HG02642 (cell line): ENCODE results near the gene ADM2.
A peak's percentile ranks its signal among the peaks of the same experiment; 100 is the strongest.

Experiments
- ATAC-seq: cut with Tn5 transposase; IDR thresholded peaks from one replicate; pipeline ENCODE4 v1.9.1; 2021; ENCODE audit warnings: mild to moderate bottlenecking; ENCODE audit not compliant: unreplicated experiment, poor library complexity

ADM2 gene

DNA sequence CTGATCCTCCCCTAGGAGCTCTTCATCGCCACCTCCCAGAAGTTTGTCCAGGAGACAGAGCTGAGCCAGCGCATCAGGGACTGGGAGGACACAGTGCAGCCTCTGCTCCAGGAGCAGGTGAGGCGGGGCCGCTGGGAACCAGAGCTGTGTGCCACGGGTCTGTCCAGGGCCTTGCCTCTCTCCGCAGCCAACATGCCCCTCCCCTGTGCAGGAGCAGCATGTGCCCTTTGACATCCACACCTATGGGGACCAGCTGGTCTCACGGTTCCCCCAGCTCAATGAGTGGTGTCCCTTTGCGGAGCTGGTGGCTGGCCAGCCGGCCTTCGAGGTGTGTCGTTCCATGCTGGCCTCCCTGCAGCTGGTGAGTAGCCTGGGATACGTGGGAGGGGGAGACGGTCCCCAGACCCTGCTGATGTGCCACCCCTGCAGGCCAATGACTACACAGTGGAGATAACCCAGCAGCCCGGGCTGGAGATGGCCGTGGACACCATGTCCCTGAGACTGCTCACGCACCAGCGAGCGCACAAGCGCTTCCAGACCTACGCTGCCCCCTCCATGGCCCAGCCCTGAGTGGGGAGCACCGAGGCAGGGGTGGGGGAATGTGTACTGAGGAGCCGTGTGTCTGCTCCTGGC is 41.6 kb downstream of the ADM2 start:
- ATAC-seq = no peak

- ATAC-seq = no peak
Observed at GRCh38 chr22:50523458-50523805, 42.1 kb downstream of the ADM2 start.

DNA sequence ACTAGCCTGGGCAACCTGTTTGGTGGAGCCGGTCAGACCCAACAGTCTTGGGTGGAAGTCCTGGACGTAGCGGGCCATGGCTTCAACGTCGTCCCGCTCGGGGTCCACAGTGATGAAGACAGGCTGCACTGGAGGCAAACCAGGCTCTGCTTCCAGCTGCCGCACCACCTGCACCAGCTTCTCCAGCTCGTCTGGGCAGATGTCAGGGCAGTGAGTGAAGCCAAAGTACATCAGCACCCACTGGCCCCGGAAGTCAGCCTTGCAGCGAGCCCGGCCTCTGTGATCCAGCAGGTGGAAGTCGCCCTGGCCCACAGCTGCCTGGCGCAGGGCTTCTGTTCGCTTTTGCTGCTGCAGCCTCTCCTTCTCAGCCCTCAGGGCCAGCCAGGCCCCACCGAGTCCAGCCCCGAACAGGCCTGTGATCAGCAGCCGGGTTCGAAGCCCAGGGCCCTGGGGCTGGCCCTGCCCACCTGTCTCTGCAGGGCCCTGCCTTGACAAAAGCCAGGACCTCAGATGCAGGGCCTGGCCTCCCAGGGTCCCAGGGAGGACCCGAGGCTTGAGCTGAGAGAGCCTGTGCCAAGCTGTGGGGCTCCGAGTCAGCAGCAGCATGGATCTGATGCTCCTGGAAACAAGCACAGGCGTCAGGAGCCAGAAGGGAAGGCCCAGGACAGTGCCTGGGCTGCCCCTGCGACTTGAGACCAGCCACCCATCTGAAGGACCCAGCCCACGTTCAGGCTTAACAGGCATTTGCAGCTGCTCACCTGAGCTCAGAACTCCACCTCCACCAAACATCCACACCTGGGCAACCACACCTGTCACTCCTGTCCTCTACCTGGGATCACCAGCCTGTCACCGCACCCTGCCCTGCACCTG is 42.7 kb downstream of the ADM2 start:
- no peak for ATAC-seq

- no peak for ATAC-seq
Observed at GRCh38 chr22:50524676-50525103, 43.3 kb downstream of the ADM2 start.

DNA sequence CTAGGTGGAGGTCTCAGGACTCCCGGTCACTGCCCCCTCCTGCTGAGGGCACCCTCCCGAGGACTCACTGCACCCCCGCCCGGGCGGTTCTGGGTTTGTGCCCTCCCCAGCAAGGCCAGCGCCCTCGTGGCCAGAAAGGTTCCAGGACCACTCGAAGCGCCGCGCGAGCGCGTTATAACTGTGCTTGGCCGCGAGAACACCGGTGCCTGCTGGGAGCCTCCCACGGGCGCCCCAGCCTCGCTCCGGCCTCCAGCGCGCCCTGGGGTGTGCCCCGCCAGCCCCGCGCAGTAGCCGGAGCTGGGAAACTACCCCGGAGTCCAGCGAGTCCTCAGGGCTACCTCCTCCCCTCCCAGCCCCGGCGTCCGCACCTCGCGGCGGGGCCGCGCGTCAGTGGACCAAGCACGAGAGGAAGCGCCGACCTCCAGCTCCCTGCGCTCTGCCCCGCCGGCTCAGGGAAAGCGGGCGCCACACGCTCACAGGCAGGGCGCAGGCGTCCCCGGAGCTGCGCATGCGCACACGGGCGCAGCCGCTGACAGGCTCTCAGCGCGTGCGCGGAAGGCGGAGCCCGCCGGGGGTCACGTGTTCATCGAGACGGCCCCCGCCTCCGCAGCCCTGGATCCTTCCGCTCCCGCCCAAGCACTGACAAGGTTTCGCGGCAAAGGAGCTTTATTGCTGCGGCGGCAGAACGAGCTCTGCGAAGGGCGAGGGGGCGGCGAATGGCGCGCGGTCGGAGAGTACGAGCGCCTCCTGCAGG is 43.9 kb downstream of the ADM2 start, which contains the start of gene SCO2:
SCO2 (minus strand) TSS at position 495 of the 754 bp plus-strand sequence. CDS start 1,187 bp downstream, outside the sequence.
- peak; percentile 41 for ATAC-seq

GRCh38 chr22:50525858-50526107 is 44.4 kb downstream of the ADM2 start:
- no peak for ATAC-seq

DNA sequence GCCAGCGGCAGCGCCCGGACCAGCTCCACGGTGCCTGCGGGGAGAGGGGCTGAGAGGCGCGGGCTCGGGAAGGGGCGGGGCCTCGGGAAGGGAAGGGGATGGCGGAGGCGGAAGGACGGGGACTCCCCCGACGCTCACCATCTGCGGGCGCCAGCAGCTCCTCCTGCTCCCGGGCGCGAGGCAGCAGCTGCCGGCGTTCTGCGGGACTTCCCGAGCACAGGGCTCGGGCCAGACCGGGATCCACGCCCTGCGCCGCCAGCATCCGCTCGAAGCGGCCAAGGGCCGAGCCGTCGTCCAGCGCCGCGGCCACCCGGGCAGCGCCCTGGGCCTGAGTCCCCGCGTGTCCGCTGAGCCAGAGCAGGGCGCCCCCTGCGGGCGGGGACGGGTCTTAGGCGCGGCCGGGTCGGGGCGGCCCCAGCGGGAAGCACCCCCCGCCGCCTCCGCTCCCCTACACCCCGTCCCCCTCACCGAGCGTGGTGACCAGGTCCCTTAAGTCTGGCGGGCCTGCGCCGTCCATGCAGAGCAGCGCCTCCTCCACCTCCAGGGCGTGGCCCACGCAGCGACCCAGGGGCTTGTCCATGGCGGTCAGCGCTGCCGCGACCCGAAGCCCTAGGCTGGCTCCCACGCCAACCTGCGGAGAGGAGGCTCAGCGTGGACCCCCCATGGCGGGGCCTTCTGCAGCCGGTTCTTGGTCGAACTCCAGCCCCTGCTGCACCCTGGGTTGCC is 44.9 kb downstream of the ADM2 start:
- ATAC-seq = peak; percentile 37

DNA sequence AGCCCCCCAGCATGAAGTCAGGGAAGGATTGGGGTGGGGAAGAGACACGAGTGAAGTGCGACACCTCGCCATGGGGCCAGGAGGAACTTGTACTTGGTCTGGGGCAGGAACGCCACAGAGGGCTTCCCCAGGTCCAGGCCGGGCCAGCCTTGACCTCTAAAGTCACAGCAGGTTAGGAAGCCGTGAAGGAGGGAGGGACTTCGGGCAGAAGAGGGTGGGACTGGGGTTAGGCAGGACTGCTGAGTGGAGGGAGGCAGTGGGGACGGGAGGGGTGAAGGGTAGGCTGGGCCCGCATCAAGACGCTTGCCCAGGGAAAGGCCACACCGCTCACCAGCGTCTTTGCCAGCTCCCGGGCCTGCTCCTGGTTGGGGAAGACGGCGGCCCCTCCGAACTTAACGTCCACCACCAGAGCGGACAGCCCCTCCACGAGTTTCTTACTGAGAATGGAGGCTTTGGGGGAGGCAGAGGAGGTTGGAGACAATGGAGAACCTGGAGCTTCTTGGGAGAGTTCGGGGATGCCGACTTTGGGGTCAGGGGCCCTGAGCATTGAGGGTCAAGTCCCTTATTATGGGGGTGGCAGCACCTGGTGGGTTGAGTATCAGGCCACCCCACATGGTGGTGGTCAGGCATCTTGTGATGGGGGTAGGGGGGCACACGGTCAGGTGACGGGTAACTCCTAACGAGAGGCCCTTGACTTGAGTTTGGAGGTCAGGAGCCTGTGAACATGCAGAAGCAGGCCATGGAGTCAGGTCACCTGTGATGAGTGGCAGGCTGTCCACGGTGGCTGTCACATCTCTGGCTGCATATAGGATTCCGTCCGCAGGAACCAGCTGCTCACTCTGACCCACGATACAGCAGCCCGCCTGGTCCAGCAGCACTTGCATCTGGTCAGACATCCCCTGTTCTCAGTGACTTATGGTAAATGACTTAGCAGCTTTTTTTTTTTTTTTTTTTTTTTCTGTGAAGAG is 45.8 kb downstream of the ADM2 start:
- ATAC-seq = no peak

GRCh38 chr22:50527921-50528681 is 46.8 kb downstream of the ADM2 start:
- no peak for ATAC-seq

GRCh38 chr22:50528682-50529415 is 47.5 kb downstream of the ADM2 start:
- no peak for ATAC-seq

- ATAC-seq = no peak
Observed at GRCh38 chr22:50529416-50529896, 48.1 kb downstream of the ADM2 start.

- peak; percentile 25 for ATAC-seq
Observed at GRCh38 chr22:50529897-50530579, 48.7 kb downstream of the ADM2 start, which contains the start of gene TYMP. TSS of gene TYMP (minus strand) at chr22:50530012. CDS start at chr22:50529709, 303 bp downstream.

- peak; percentile 0 for ATAC-seq
Observed at GRCh38 chr22:50530580-50530876, 49.2 kb downstream of the ADM2 start.

DNA sequence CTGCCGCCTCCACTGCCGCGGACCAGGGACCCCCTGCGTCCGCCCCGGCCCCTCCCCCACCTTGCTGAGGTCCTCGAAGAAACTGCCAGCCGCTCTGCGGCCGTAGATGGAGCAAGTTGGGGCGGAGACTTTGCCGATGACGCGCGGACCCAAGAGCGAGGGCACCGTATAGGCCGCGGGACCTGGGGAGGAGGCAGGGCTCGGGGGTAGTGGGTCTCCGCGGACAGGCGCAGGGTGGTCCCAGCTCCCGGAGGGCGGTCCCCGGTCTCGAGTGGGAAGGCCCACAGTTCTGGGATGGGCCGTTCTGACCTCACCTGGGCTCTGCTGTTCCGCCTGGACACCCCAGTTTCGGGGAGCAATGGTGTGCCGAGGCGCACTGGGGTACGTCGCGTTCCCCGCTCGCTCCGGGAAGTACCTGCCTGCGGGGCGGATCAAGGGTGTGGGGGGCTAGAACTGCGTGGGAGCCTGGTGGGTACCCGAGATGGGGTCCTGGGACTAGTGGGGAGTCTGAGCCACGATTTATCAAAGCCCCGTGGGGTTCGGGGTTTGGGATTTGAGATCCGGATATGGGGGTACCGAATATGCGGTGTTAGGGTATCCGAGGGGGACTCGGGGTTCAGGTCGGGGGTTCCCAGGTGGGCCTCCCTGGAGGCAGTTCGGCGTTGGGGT is 49.7 kb downstream of the ADM2 start:
- peak; percentile 20 for ATAC-seq

DNA sequence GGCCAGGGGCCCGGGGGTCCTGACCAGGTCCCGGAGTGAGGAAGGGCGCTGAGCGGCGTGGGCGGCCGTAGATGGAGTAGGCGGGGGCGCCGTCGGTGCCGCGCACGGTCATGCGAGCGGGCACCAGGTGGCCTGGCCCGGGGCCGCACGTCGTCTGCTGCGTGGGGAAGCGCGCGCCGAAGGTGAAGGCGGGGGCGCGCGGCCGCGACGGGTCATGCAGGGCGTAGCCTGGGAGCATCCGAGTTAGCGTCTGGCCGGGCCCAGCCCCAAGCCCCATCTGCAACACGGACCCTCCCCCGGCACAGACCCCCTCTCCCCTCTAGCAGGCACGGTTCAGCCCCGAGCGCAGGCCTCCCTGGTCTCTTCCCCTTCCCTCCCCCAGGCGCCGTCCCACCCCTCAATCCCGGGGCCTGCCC is 50.2 kb downstream of the ADM2 start:
- ATAC-seq = peak; percentile 30

- no peak for ATAC-seq
Observed at GRCh38 chr22:50531962-50532674, 50.8 kb downstream of the ADM2 start.
